T-helper 2 cell treated with Interferon-gamma antibody and Interleukin-4, amounts not matched to agents 5 μg/mL and 100 μg/mL, for 36 hours (primary cell): ENCODE results near the gene KRTAP10-10.
"Not testable (repeated sequence)": the region's sequence is repeated elsewhere in the genome, so short reads cannot be mapped to it uniquely, and the experiment has no call there.

Experiments
- DNase-seq: peaks from one replicate; pipeline ENCODE4 v3.0.0; 2021; ENCODE audit warnings: low spot score
- H3K27ac Mint-ChIP-seq: one replicate; pipeline ENCODE4 v1.8.0; 2021; ENCODE audit warnings: mild to moderate bottlenecking, mixed read lengths
- H3K27me3 Mint-ChIP-seq: one replicate; pipeline ENCODE4 v1.8.0; 2021; ENCODE audit warnings: low read depth, mixed read lengths
- H3K36me3 Mint-ChIP-seq: one replicate; pipeline ENCODE4 v1.8.0; 2021; ENCODE audit warnings: low read depth, mixed read lengths
- H3K4me1 Mint-ChIP-seq: one replicate; pipeline ENCODE4 v1.8.0; 2021; ENCODE audit warnings: low read depth, mixed read lengths
- H3K4me3 Mint-ChIP-seq: one replicate; pipeline ENCODE4 v1.8.0; 2022; ENCODE audit warnings: mild to moderate bottlenecking, moderate library complexity, mixed read lengths
- H3K9me3 Mint-ChIP-seq: one replicate; pipeline ENCODE4 v1.8.0; 2021; ENCODE audit warnings: mixed read lengths

Gene KRTAP10-10

GRCh38 chr21:44626673-44627143 is 10.4 kb upstream of the KRTAP10-10 start, which contains the start of gene KRTAP10-9:
TSS of gene KRTAP10-9 (plus strand) at chr21:44627093. CDS start at chr21:44627172, 79 bp downstream.
- H3K27me3 Mint-ChIP-seq = peaks cover 3% of the 10 kb centered on the region
- H3K9me3 Mint-ChIP-seq = peaks cover 55% of the 10 kb centered on the region
- H3K4me1 Mint-ChIP-seq = peaks cover 6% of the 10 kb centered on the region
- DNase-seq = no peak
- H3K27ac Mint-ChIP-seq = no peak within 1 kb of the TSS
- H3K36me3 Mint-ChIP-seq = peaks cover 14% of the 10 kb centered on the region
- H3K4me3 Mint-ChIP-seq = no peak within 1 kb of the TSS

GRCh38 chr21:44627181-44627822 is 9.9 kb upstream of the KRTAP10-10 start:
- H3K27me3 Mint-ChIP-seq, H3K4me1 Mint-ChIP-seq, DNase-seq, H3K27ac Mint-ChIP-seq, H3K4me3 Mint-ChIP-seq: not testable (repeated sequence)
- Mint-ChIP-seq H3K9me3 (peaks cover 55% of the 10 kb centered on the region), H3K36me3 (peaks cover 17% of the 10 kb centered on the region)

GRCh38 chr21:44627831-44628233 is 9.3 kb upstream of the KRTAP10-10 start:
- not testable (repeated sequence) for DNase-seq, H3K27ac Mint-ChIP-seq, H3K4me1 Mint-ChIP-seq, H3K4me3 Mint-ChIP-seq, H3K27me3 Mint-ChIP-seq
- Mint-ChIP-seq H3K36me3 (peaks cover 17% of the 10 kb centered on the region), H3K9me3 (peaks cover 52% of the 10 kb centered on the region)

- peaks cover 52% of the 10 kb centered on the region for H3K9me3 Mint-ChIP-seq
- no peak for DNase-seq
- no peak overlapping the region for H3K4me3 Mint-ChIP-seq
- H3K36me3 Mint-ChIP-seq = peaks cover 14% of the 10 kb centered on the region
- no peak overlapping the region for H3K27ac Mint-ChIP-seq
- H3K4me1 Mint-ChIP-seq = peaks cover 6% of the 10 kb centered on the region
- H3K27me3 Mint-ChIP-seq = peaks cover 7% of the 10 kb centered on the region
Observed at GRCh38 chr21:44628707-44629391, 8.3 kb upstream of the KRTAP10-10 start.

GRCh38 chr21:44630440-44630839 is 6.7 kb upstream of the KRTAP10-10 start:
- Mint-ChIP-seq H3K4me3 (no peak overlapping the region), H3K9me3 (peaks cover 38% of the 10 kb centered on the region), H3K27me3 (peaks cover 4% of the 10 kb centered on the region), H3K27ac (no peak overlapping the region), H3K36me3 (peaks cover 10% of the 10 kb centered on the region), H3K4me1 (peaks cover 6% of the 10 kb centered on the region)
- no peak for DNase-seq

- Mint-ChIP-seq H3K4me3 (no peak overlapping the region), H3K9me3 (peaks cover 38% of the 10 kb centered on the region), H3K36me3 (peaks cover 10% of the 10 kb centered on the region), H3K27me3 (peaks cover 4% of the 10 kb centered on the region), H3K4me1 (peaks cover 6% of the 10 kb centered on the region), H3K27ac (no peak overlapping the region)
- no peak for DNase-seq
Observed at GRCh38 chr21:44632067-44632466, 5.1 kb upstream of the KRTAP10-10 start.

- H3K27me3 Mint-ChIP-seq = peaks cover 7% of the 10 kb centered on the region
- H3K27ac Mint-ChIP-seq = no peak overlapping the region
- H3K9me3 Mint-ChIP-seq = peaks cover 35% of the 10 kb centered on the region
- no peak overlapping the region for H3K4me3 Mint-ChIP-seq
- no peak for DNase-seq
- no peaks in the 10 kb centered on the region for H3K4me1 Mint-ChIP-seq
- peaks cover 5% of the 10 kb centered on the region for H3K36me3 Mint-ChIP-seq
Observed at GRCh38 chr21:44636209-44637017, 743 bp upstream of the KRTAP10-10 start.

GRCh38 chr21:44637851-44638348 is 744 bp downstream of the KRTAP10-10 start:
- not testable (repeated sequence) for H3K4me1 Mint-ChIP-seq, H3K27ac Mint-ChIP-seq, DNase-seq, H3K36me3 Mint-ChIP-seq, H3K27me3 Mint-ChIP-seq, H3K4me3 Mint-ChIP-seq
- peaks cover 33% of the 10 kb centered on the region for H3K9me3 Mint-ChIP-seq

- not testable (repeated sequence) for DNase-seq, H3K27ac Mint-ChIP-seq, H3K27me3 Mint-ChIP-seq, H3K4me3 Mint-ChIP-seq, H3K4me1 Mint-ChIP-seq, H3K36me3 Mint-ChIP-seq
- H3K9me3 Mint-ChIP-seq = peaks cover 33% of the 10 kb centered on the region
Observed at GRCh38 chr21:44638506-44639330, 1.6 kb downstream of the KRTAP10-10 start.

GRCh38 chr21:44639331-44639655 is 2.1 kb downstream of the KRTAP10-10 start:
- Mint-ChIP-seq H3K4me1 (no peaks in the 10 kb centered on the region), H3K9me3 (peaks cover 37% of the 10 kb centered on the region), H3K27ac (no peak overlapping the region), H3K36me3 (peaks cover 7% of the 10 kb centered on the region), H3K4me3 (no peak overlapping the region), H3K27me3 (peaks cover 3% of the 10 kb centered on the region)
- DNase-seq = no peak

- Mint-ChIP-seq H3K4me3 (no peak overlapping the region), H3K4me1 (no peaks in the 10 kb centered on the region), H3K9me3 (peaks cover 47% of the 10 kb centered on the region), H3K27me3 (peaks cover 3% of the 10 kb centered on the region), H3K36me3 (peaks cover 7% of the 10 kb centered on the region), H3K27ac (no peak overlapping the region)
- DNase-seq = no peak
Observed at GRCh38 chr21:44640761-44641160, 3.6 kb downstream of the KRTAP10-10 start.

- Mint-ChIP-seq H3K4me1 (no peaks in the 10 kb centered on the region), H3K4me3 (no peak overlapping the region), H3K27ac (no peak overlapping the region), H3K36me3 (peaks cover 7% of the 10 kb centered on the region), H3K27me3 (peaks cover 3% of the 10 kb centered on the region), H3K9me3 (peaks cover 54% of the 10 kb centered on the region)
- DNase-seq = no peak
Observed at GRCh38 chr21:44643741-44644310, 6.7 kb downstream of the KRTAP10-10 start.

GRCh38 chr21:44644878-44645277 is 7.7 kb downstream of the KRTAP10-10 start:
- Mint-ChIP-seq H3K9me3 (peaks cover 52% of the 10 kb centered on the region), H3K36me3 (peaks cover 7% of the 10 kb centered on the region), H3K4me1 (no peaks in the 10 kb centered on the region), H3K27me3 (peaks cover 3% of the 10 kb centered on the region), H3K27ac (no peak overlapping the region), H3K4me3 (no peak overlapping the region)
- no peak for DNase-seq
